Neural cell (in vitro differentiated cells): ENCODE data around the gene MYBPC1. TPM values are rescaled to one million over a fixed set of nuclear protein-coding genes. Genes with fewer than 3 reads are reported as not detected.

Experiments used
- H2AFZ ChIP-seq: fragments of 200-600, 300-800 bp; sonication (generic), shearing (Covaris generic); 2 replicates; pipeline ENCODE4 v1.6.0; 2014; ENCODE audit warnings: low read depth, mild to moderate bottlenecking, antibody characterized with exemption, low read length, moderate library complexity
- H3F3A ChIP-seq: fragments of 200-600 bp; shearing (Covaris generic); 2 replicates; pipeline ENCODE4 v1.6.1; 2016; ENCODE audit warnings: mild to moderate bottlenecking, moderate library complexity, mixed read lengths, antibody characterized with exemption, low read length; ENCODE audit not compliant: insufficient read depth, poor library complexity, severe bottlenecking
- H3K27ac ChIP-seq: fragments of 200-600, 300-800 bp; sonication (generic), shearing (Covaris generic); 2 replicates; pipeline ENCODE4 v1.5.1; 2014; ENCODE audit warnings: mild to moderate bottlenecking, low read length, moderate library complexity
- H3K27me3 ChIP-seq: fragments of 300-800, 200-600 bp; sonication (generic), shearing (Covaris generic); 2 replicates; pipeline ENCODE4 v1.6.0; 2014; ENCODE audit warnings: mild to moderate bottlenecking, low read depth, low read length, moderate library complexity; ENCODE audit not compliant: insufficient read depth
- H3K36me3 ChIP-seq: fragments of 300-800, 200-600 bp; sonication (generic), shearing (Covaris generic); 2 replicates; pipeline ENCODE4 v1.5.1; 2014; ENCODE audit warnings: mild to moderate bottlenecking, antibody characterized with exemption, low read length, moderate library complexity; ENCODE audit not compliant: insufficient read depth
- H3K4me2 ChIP-seq: fragments of 300-800, 200-600 bp; sonication (generic), shearing (Covaris generic); 2 replicates; pipeline ENCODE4 v1.6.0; 2014; ENCODE audit warnings: mild to moderate bottlenecking, low read length
- H3K4me3 ChIP-seq: fragments of 300-800, 200-600 bp; sonication (generic), shearing (Covaris generic); 2 replicates; pipeline ENCODE4 v1.5.1; 2014; ENCODE audit warnings: mild to moderate bottlenecking, low read length, moderate library complexity
- H3K79me2 ChIP-seq: fragments of 200-600 bp; shearing (Covaris generic); replicated peaks from 2 replicates; pipeline ENCODE4 v1.6.0; 2014; ENCODE audit warnings: mild to moderate bottlenecking, low read length, moderate library complexity; ENCODE audit not compliant: insufficient read depth
- H3K9ac ChIP-seq: fragments of 300-800, 200-600 bp; sonication (generic), shearing (Covaris generic); 2 replicates; pipeline ENCODE4 v1.6.1; 2016; ENCODE audit warnings: mild to moderate bottlenecking, low read length, mixed read lengths
- H3K9me2 ChIP-seq: fragments of 200-600 bp; shearing (Covaris generic); 2 replicates; pipeline ENCODE4 v1.6.1; 2016; ENCODE audit warnings: mild to moderate bottlenecking, low read length, mixed read lengths; ENCODE audit not compliant: insufficient read depth
- H3K9me3 ChIP-seq: fragments of 200-600, 300-800 bp; sonication (generic), shearing (Covaris generic); 2 replicates; pipeline ENCODE4 v1.6.1; 2016; ENCODE audit warnings: mild to moderate bottlenecking, mixed run types, low read length, moderate library complexity, mixed read lengths
- H4K20me1 ChIP-seq: fragments of 200-600 bp; shearing (Covaris generic); 2 replicates; pipeline ENCODE4 v1.6.1; 2016; ENCODE audit warnings: mild to moderate bottlenecking, mixed run types; ENCODE audit not compliant: insufficient read depth
- EP300 ChIP-seq: fragments of 450-650 bp; conservative IDR thresholded peaks from 2 replicates; pipeline ENCODE4 v1.6.1; 2014; ENCODE audit warnings: antibody characterized with exemption, mild to moderate bottlenecking, moderate library complexity; ENCODE audit not compliant: poor library complexity, severe bottlenecking
- EZH2 ChIP-seq: fragments of 200-600, 300-800 bp; shearing (Covaris generic), sonication (generic); IDR thresholded peaks from 2 replicates; pipeline ENCODE4 v1.6.1; 2014; ENCODE audit warnings: antibody characterized with exemption, low read length, borderline replicate concordance, mild to moderate bottlenecking; ENCODE audit not compliant: insufficient read depth, poor library complexity, severe bottlenecking
- MXI1 ChIP-seq: fragments of 450-650 bp; conservative IDR thresholded peaks from 2 replicates; pipeline ENCODE4 v1.6.1; 2014; ENCODE audit warnings: antibody characterized with exemption, mild to moderate bottlenecking; ENCODE audit not compliant: poor library complexity, severe bottlenecking
- POLR2AphosphoS5 ChIP-seq: IDR thresholded peaks from 2 replicates; pipeline ENCODE4 v1.6.1; 2012
- RAD21 ChIP-seq: fragments of 450-650 bp; conservative IDR thresholded peaks from 2 replicates; pipeline ENCODE4 v1.6.1; 2014; ENCODE audit warnings: antibody characterized with exemption, mild to moderate bottlenecking, moderate library complexity
- SMC3 ChIP-seq: fragments of 450-650 bp; conservative IDR thresholded peaks from 2 replicates; pipeline ENCODE4 v1.6.1; 2014; ENCODE audit warnings: antibody characterized with exemption, mild to moderate bottlenecking, moderate library complexity; ENCODE audit not compliant: poor library complexity
- TAF1 ChIP-seq: IDR thresholded peaks from 2 replicates; pipeline ENCODE4 v1.6.1; 2012; ENCODE audit warnings: low read depth
- polyA plus RNA-seq: library from polyadenylated mRNA; depleted of rRNA; stranded (reverse); fragments of >200 nt; gene quantifications from 2 replicates; pipeline ENCODE4 v1.2.3, GENCODE V29; 2014
- TF ChIP-seq, protein P1 (sequence below): fragments of 450-650 bp; IDR thresholded peaks from 2 replicates; pipeline ENCODE4 v1.5.1; 2014; ENCODE audit warnings: antibody characterized with exemption, mild to moderate bottlenecking, moderate library complexity; ENCODE audit not compliant: poor library complexity, severe bottlenecking
- TF ChIP-seq, protein P2 (sequence below): IDR thresholded peaks from 2 replicates; pipeline ENCODE4 v1.6.1; 2012; ENCODE audit warnings: borderline replicate concordance

Gene MYBPC1
- polyA plus RNA-seq, 1 donor from 2014 or later, result not detected

DNA sequence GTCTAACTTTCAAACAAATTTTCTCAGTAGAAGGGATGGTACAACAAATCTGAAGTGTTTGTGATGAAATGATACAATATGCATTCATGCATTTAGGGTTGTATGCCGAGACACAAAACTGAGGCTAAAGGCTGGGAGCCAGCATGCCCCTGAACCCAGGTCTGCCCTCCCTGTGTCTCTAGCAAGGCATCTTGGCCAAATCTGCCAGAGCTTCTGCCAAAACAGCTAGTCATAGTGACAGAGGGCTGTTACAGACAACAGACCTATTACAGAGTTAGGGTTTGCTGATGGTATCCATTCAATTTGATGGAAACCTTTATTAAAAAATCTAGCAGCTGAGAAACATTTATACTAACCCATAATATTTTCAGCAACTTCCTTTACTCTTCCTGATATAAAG lies 91.4 kb downstream of the MYBPC1 start:
- Histone ChIP-seq H3K9me3 (no peaks in the 10 kb centered on the region), H3K9ac (no peak overlapping the region), H4K20me1 (no peaks in the 10 kb centered on the region), H3F3A (no peaks in the 10 kb centered on the region), H3K9me2 (no peaks in the 10 kb centered on the region), H3K36me3 (no peaks in the 10 kb centered on the region), H3K79me2 (no peaks in the 10 kb centered on the region), H3K27ac (no peak overlapping the region), H2AFZ (no peak overlapping the region), H3K4me3 (no peak overlapping the region), H3K27me3 (no peaks in the 10 kb centered on the region), H3K4me2 (no peak overlapping the region)
- TF ChIP-seq RAD21 (no peak), SMC3 (no peak), TAF1 (no peak), EZH2 (no peak), EP300 (no peak), POLR2AphosphoS5 (no peak), MXI1 (no peak)
- TF ChIP-seq, protein P1, sequence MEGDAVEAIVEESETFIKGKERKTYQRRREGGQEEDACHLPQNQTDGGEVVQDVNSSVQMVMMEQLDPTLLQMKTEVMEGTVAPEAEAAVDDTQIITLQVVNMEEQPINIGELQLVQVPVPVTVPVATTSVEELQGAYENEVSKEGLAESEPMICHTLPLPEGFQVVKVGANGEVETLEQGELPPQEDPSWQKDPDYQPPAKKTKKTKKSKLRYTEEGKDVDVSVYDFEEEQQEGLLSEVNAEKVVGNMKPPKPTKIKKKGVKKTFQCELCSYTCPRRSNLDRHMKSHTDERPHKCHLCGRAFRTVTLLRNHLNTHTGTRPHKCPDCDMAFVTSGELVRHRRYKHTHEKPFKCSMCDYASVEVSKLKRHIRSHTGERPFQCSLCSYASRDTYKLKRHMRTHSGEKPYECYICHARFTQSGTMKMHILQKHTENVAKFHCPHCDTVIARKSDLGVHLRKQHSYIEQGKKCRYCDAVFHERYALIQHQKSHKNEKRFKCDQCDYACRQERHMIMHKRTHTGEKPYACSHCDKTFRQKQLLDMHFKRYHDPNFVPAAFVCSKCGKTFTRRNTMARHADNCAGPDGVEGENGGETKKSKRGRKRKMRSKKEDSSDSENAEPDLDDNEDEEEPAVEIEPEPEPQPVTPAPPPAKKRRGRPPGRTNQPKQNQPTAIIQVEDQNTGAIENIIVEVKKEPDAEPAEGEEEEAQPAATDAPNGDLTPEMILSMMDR, result no peak
- TF ChIP-seq, protein P2, sequence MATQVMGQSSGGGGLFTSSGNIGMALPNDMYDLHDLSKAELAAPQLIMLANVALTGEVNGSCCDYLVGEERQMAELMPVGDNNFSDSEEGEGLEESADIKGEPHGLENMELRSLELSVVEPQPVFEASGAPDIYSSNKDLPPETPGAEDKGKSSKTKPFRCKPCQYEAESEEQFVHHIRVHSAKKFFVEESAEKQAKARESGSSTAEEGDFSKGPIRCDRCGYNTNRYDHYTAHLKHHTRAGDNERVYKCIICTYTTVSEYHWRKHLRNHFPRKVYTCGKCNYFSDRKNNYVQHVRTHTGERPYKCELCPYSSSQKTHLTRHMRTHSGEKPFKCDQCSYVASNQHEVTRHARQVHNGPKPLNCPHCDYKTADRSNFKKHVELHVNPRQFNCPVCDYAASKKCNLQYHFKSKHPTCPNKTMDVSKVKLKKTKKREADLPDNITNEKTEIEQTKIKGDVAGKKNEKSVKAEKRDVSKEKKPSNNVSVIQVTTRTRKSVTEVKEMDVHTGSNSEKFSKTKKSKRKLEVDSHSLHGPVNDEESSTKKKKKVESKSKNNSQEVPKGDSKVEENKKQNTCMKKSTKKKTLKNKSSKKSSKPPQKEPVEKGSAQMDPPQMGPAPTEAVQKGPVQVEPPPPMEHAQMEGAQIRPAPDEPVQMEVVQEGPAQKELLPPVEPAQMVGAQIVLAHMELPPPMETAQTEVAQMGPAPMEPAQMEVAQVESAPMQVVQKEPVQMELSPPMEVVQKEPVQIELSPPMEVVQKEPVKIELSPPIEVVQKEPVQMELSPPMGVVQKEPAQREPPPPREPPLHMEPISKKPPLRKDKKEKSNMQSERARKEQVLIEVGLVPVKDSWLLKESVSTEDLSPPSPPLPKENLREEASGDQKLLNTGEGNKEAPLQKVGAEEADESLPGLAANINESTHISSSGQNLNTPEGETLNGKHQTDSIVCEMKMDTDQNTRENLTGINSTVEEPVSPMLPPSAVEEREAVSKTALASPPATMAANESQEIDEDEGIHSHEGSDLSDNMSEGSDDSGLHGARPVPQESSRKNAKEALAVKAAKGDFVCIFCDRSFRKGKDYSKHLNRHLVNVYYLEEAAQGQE, result no peak

DNA sequence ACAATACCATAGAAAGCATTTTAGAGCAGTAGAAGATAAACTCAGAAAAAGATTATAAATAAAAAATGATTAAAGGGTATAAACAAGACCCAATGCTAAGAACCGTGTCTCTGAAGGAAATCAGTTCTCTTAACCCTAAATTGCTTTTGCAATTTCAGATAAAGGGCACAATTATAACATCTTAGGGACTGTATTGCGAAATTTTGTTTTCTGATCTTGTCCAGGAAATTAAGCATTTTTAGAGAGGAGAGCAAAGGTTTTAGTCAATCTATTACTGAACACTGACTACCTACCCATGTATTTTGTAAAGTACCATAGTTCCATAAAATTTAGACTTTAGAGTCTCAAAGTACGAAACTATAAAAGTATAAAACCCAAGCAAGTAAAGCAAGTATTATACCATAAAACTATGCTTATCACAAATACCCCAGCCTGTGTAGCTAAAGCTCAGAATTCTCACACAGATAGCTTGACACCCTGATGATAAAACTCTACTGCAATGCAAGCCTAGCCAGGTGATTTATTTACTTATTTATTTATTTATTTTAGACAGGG lies 95.8 kb downstream of the MYBPC1 start:
- H3K27ac ChIP-seq, result no peak overlapping the region
- H3K79me2 ChIP-seq, result no peaks in the 10 kb centered on the region
- H3K4me3 ChIP-seq, result no peak overlapping the region
- H3F3A ChIP-seq, result no peaks in the 10 kb centered on the region
- H4K20me1 ChIP-seq, result no peaks in the 10 kb centered on the region
- H3K9me2 ChIP-seq, result no peaks in the 10 kb centered on the region
- H3K4me2 ChIP-seq, result no peak overlapping the region
- no peak overlapping the region for H3K9ac ChIP-seq
- H3K27me3 ChIP-seq, result no peaks in the 10 kb centered on the region
- no peak overlapping the region for H2AFZ ChIP-seq
- TF ChIP-seq, protein P2, result no peak
- TF ChIP-seq SMC3, result no peak
- TF ChIP-seq TAF1, result no peak
- TF ChIP-seq POLR2AphosphoS5, result no peak
- no peak for TF ChIP-seq EZH2
- TF ChIP-seq EP300, result no peak
- TF ChIP-seq, protein P1, result no peak
- no peak for TF ChIP-seq MXI1
- no peak for TF ChIP-seq RAD21
- no peaks in the 10 kb centered on the region for H3K36me3 ChIP-seq
- no peaks in the 10 kb centered on the region for H3K9me3 ChIP-seq
